Karpas-422 (cell line): Measurements from ENCODE around the gene KRT13. TPM values are rescaled to one million over a fixed set of nuclear protein-coding genes. Genes with fewer than 3 reads are reported as not detected.

ENCODE experiments used
- DNase-seq: peaks from one replicate; pipeline ENCODE4 v3.0.0-alpha.2; 2015
- H2AFZ ChIP-seq: fragments of 200-600 bp; sonication (generic); 2 replicates; pipeline ENCODE4 v1.6.1; 2014; ENCODE audit warnings: antibody characterized with exemption, low read length, mixed read lengths
- H3K27ac ChIP-seq: fragments of 200-600 bp; sonication (generic); 2 replicates; pipeline ENCODE4 v1.5.1; 2014; ENCODE audit warnings: mild to moderate bottlenecking, low read length, moderate library complexity
- H3K27me3 ChIP-seq: fragments of 200-600 bp; sonication (generic); 2 replicates; pipeline ENCODE4 v1.6.1; 2014; ENCODE audit warnings: low read length, mixed read lengths
- H3K36me3 ChIP-seq: fragments of 200-600 bp; sonication (generic); 2 replicates; pipeline ENCODE4 v1.6.1; 2014; ENCODE audit warnings: low read length, mixed read lengths; ENCODE audit not compliant: insufficient read depth
- H3K4me1 ChIP-seq: fragments of 200-600 bp; sonication (generic); 2 replicates; pipeline ENCODE4 v1.6.1; 2014; ENCODE audit warnings: mild to moderate bottlenecking, low read length, mixed read lengths
- H3K4me2 ChIP-seq: fragments of 200-600 bp; sonication (generic); 2 replicates; pipeline ENCODE4 v1.6.1; 2014; ENCODE audit warnings: low read length, low read depth, mild to moderate bottlenecking; ENCODE audit not compliant: poor library complexity, severe bottlenecking
- H3K4me3 ChIP-seq: fragments of 200-600 bp; sonication (generic); 2 replicates; pipeline ENCODE4 v1.5.1; 2014; ENCODE audit warnings: mild to moderate bottlenecking, antibody characterized with exemption, low read length, mixed read lengths
- H3K79me2 ChIP-seq: fragments of 200-600 bp; sonication (generic); 2 replicates; pipeline ENCODE4 v1.6.1; 2014; ENCODE audit warnings: mild to moderate bottlenecking, low read length, mixed read lengths
- H3K9ac ChIP-seq: fragments of 200-600 bp; sonication (generic); 2 replicates; pipeline ENCODE4 v1.6.0; 2014; ENCODE audit warnings: low read length
- H3K9me2 ChIP-seq: fragments of 200-600 bp; sonication (generic), shearing (Covaris generic); replicated peaks from 2 replicates; pipeline ENCODE4 v1.6.0; 2014; ENCODE audit warnings: mild to moderate bottlenecking, low read length, moderate library complexity; ENCODE audit not compliant: insufficient read depth
- H3K9me3 ChIP-seq: fragments of 300-700, 200-600 bp; sonication (generic); 2 replicates; pipeline ENCODE4 v1.6.1; 2014; ENCODE audit warnings: low read length, mixed read lengths
- H4K20me1 ChIP-seq: fragments of 200-600 bp; sonication (generic); 2 replicates; pipeline ENCODE4 v1.6.1; 2014; ENCODE audit warnings: mild to moderate bottlenecking, antibody characterized with exemption, low read length, low read depth; ENCODE audit not compliant: insufficient read depth
- total RNA-seq: library from RNA; depleted of rRNA; stranded (reverse); fragments of >200 nt; shearing (Covaris generic); gene quantifications from 2 replicates; pipeline ENCODE4 v1.2.3, GENCODE V29; 2014; ENCODE audit warnings: low replicate concordance

The KRT13 gene
- total RNA-seq, 1 experiment from 2014 or later = not detected

DNA sequence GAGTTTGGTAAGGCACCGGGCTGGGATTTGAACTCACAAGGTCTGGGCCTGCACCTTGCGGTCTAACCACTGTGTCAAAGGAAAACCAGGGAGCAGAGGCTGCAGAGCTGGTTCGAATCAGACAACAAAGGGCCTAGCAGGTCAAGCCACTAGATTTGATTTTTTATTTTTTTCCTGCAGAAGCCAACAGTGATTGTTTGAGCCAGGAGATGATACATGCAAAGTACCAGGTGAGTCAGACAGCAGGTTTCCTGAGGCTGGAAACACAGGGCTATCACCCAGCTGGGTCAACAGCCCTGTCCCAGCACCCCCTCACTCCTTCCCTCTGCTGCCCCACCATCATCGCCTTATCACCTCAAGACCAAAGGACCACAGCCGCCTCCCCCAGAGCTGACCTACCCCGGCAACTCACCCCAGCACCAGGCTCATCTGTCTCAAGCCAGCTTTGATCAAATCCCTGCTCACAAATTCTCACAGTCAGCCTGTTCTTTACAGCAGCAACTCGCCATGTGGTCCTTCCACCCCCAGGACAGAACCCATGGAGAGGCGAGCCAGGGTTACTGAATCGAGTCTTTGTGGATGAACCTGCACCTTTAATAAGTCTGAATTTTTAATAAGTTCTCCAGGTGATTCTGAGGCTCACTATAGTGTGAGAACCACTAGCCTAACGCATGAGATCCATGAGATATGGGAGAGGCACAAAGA is 35.7 kb upstream of the KRT13 start:
- H3K36me3 ChIP-seq = no peaks in the 10 kb centered on the region
- H3K27ac ChIP-seq = no peak overlapping the region
- no peak overlapping the region for H3K9ac ChIP-seq
- H4K20me1 ChIP-seq = no peaks in the 10 kb centered on the region
- H3K27me3 ChIP-seq = no peaks in the 10 kb centered on the region
- no peak overlapping the region for H2AFZ ChIP-seq
- H3K4me2 ChIP-seq = no peak overlapping the region
- no peak for DNase-seq
- peaks cover 10% of the 10 kb centered on the region for H3K4me1 ChIP-seq
- no peak overlapping the region for H3K4me3 ChIP-seq
- H3K9me2 ChIP-seq = no peaks in the 10 kb centered on the region
- no peaks in the 10 kb centered on the region for H3K9me3 ChIP-seq
- no peaks in the 10 kb centered on the region for H3K79me2 ChIP-seq

DNA sequence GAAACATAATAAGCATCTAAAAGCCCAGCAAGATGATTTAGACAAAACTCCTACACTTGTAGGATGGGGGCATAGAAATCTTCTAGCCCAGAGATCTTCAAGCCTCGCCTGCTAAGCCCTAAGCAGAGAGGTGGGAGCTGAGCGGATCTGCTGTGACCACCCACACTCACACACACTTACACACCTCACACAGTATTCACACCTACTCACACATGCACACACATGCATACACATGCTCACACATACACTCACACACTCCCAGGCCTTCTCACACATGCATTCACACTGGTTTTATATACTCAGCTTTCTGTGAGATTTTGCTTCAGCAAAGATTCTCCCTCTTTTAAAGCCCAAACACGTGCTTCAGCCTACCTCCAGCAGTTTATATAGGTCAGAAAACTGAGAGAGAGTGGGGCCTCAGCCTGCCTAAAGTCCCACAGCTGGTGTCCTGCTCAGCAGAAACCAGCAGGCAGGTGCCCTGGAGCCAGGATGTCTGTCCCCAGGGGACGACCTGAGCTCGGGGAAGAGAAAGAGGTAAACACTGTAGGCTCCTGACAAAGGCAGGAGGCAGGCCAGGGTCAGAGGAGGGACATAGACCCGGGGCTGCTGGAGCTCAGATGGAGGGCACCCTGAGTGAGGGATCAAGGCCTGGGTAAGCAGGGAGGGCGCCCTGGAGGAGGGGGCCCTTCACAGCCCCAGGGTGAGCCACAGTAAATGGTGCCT is 34.7 kb upstream of the KRT13 start:
- H3K9me2 ChIP-seq = no peaks in the 10 kb centered on the region
- H3K36me3 ChIP-seq = no peaks in the 10 kb centered on the region
- H3K79me2 ChIP-seq = no peaks in the 10 kb centered on the region
- no peaks in the 10 kb centered on the region for H3K27me3 ChIP-seq
- H3K4me1 ChIP-seq = peaks cover 10% of the 10 kb centered on the region
- H3K27ac ChIP-seq = no peak overlapping the region
- DNase-seq = no peak
- H3K4me3 ChIP-seq = no peak overlapping the region
- no peaks in the 10 kb centered on the region for H4K20me1 ChIP-seq
- H3K9me3 ChIP-seq = no peaks in the 10 kb centered on the region
- no peak overlapping the region for H3K4me2 ChIP-seq
- no peak overlapping the region for H3K9ac ChIP-seq
- H2AFZ ChIP-seq = no peak overlapping the region

DNA sequence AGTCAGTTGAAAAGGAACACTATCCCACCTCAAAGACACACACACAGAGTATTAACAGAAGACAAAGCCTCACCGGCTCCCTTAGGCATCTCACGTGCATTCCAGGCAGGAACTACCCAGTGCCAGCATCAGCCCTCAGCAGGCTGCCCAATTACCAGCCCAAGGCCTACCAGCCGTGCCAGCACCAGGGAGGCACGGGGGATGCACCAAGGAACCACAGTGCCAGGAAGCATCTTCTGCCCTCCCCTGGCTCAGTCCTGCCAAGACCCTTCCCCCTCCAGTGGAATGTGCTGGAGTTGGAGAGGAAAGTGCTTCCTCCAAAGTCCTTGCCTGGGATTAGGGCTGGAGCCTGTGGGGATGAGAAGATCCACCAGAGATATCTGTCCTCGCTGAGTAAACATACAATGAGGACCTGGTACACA is 33.7 kb upstream of the KRT13 start:
- Histone ChIP-seq H3K27me3 (no peaks in the 10 kb centered on the region), H4K20me1 (no peaks in the 10 kb centered on the region), H3K9me3 (no peaks in the 10 kb centered on the region), H3K79me2 (no peaks in the 10 kb centered on the region), H3K27ac (no peak overlapping the region), H3K36me3 (no peaks in the 10 kb centered on the region), H3K4me2 (no peak overlapping the region), H3K9me2 (no peaks in the 10 kb centered on the region), H3K4me3 (no peak overlapping the region), H3K4me1 (peaks cover 10% of the 10 kb centered on the region), H2AFZ (no peak overlapping the region), H3K9ac (no peak overlapping the region)
- no peak for DNase-seq

DNA sequence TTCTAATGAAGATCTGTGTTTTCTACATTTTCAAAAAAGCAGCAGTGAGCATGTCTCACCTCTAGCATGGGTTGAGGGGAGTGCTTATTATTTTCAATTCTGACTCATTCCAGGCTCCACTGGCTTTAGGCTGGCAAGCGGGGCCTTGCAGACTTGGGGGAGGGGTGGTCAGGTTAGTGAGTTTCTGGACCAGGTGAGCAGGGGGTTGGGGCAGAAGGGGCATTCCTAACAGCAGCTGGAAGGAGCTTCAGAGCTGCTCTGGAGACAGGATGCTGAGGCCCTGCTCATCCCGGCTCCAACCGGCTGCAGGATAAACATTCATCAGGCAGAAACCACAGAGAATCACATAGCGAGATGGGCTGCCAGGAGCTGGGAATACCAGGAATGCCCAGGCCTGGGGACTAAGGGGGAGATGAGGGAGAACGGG is 33.2 kb upstream of the KRT13 start:
- Histone ChIP-seq H3K27ac (no peak overlapping the region), H4K20me1 (no peaks in the 10 kb centered on the region), H3K9me2 (no peaks in the 10 kb centered on the region), H3K9me3 (no peaks in the 10 kb centered on the region), H2AFZ (no peak overlapping the region), H3K27me3 (no peaks in the 10 kb centered on the region), H3K36me3 (no peaks in the 10 kb centered on the region), H3K9ac (no peak overlapping the region), H3K4me1 (peaks cover 10% of the 10 kb centered on the region), H3K4me3 (no peak overlapping the region), H3K79me2 (no peaks in the 10 kb centered on the region), H3K4me2 (no peak overlapping the region)
- no peak for DNase-seq

DNA sequence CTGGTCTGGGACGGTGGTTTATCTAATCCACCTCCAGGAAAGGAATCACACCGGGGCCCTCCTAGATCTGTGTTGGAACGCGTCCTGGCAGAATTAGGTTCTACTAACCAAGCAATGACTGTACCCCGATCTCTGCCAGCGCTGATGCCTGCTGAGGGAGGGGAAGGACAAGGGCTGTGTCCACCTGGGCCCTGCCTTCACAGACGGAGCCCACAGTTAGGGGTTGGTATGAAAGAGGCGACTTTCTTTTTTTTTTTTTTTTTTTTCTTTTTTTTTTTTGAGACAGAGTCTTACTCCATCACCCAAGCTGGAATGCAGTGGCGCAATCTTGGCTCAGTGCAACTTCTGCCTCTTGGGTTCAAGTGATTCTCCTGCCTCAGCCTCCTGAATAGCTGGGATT is 32.6 kb upstream of the KRT13 start:
- no peaks in the 10 kb centered on the region for H3K27me3 ChIP-seq
- no peak for DNase-seq

DNA sequence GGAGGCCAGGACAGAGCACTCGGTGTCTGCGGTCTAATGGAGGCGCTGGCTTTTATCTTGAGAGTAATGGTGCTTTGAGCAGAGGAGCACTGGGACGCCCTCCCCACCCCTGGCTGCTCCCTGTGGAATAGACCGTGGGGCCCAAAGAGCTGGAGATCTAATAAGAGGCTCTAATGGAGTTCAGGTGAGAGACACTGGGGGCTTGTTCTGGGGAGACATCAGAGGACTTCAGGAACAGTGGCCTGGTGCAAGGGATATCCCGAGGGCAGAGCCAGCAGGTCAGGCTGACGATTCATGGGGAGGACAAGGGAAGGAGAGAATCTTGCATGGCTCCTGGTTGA is 32.2 kb upstream of the KRT13 start:
- no peaks in the 10 kb centered on the region for H3K27me3 ChIP-seq
- no peaks in the 10 kb centered on the region for H3K79me2 ChIP-seq
- H3K9ac ChIP-seq = no peak overlapping the region
- DNase-seq = no peak
- peaks cover 5% of the 10 kb centered on the region for H3K4me1 ChIP-seq
- H2AFZ ChIP-seq = no peak overlapping the region
- H3K36me3 ChIP-seq = no peaks in the 10 kb centered on the region
- H3K4me2 ChIP-seq = no peak overlapping the region
- no peak overlapping the region for H3K27ac ChIP-seq
- no peaks in the 10 kb centered on the region for H3K9me3 ChIP-seq
- no peak overlapping the region for H3K4me3 ChIP-seq
- H3K9me2 ChIP-seq = no peaks in the 10 kb centered on the region
- H4K20me1 ChIP-seq = no peaks in the 10 kb centered on the region

More for the DNA sequence above, 32.6 kb upstream of the KRT13 start:
- Histone ChIP-seq H3K79me2 (no peaks in the 10 kb centered on the region), H3K9me3 (no peaks in the 10 kb centered on the region), H3K4me3 (no peak overlapping the region), H3K9ac (no peak overlapping the region), H3K4me2 (no peak overlapping the region), H4K20me1 (no peaks in the 10 kb centered on the region), H3K36me3 (no peaks in the 10 kb centered on the region), H2AFZ (no peak overlapping the region), H3K4me1 (peaks cover 9% of the 10 kb centered on the region), H3K9me2 (no peaks in the 10 kb centered on the region), H3K27ac (no peak overlapping the region)

DNA sequence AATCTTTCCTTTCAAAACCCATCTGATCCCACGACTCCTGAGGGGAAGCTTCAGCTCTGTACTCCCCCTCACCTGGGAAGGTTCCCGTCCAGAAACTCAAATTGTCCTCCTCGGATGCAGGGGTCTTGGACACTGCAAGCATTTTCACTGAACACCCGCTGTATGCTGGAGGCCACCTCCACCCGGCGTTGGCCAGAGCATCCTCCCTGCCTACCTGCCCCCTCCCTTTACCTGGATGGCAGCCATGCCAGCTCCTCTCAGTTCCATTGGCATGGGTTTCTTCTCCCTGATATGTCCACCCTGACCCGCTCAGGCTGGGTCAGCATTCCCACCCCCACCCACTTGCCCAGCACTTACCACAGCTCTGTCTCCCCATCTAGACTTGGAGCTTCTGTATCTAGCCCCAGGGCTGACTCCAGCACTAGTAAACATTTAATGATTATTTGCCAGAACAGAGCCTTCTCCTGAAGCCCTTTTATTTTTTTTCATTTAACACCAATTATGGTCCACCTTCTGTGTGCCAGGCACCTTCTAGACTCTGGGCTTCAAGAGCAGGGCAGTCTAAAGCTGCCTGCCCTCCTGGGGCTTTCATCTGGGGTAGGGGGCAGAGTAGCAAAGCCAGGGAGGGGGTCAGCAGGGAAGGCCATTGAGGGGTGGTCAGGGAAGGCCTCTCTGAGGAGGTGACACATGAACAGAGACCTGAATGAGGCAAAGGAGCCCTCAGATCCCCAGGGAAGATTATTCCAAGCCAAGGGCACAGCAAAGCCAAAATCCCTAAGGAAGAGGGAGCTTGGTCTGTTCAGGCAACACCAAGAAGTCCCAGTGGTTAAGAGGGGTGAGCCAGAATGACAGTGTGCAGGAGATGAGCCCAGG is 31.6 kb upstream of the KRT13 start:
- no peak for DNase-seq
- Histone ChIP-seq H3K79me2 (no peaks in the 10 kb centered on the region), H3K4me2 (no peak overlapping the region), H3K9me2 (no peaks in the 10 kb centered on the region), H3K9ac (no peak overlapping the region), H4K20me1 (no peaks in the 10 kb centered on the region), H3K9me3 (no peaks in the 10 kb centered on the region), H3K27ac (no peak overlapping the region), H3K4me3 (no peak overlapping the region), H3K36me3 (no peaks in the 10 kb centered on the region), H3K27me3 (no peaks in the 10 kb centered on the region), H2AFZ (no peak overlapping the region), H3K4me1 (no peaks in the 10 kb centered on the region)
